HG02885 (cell line): Measurements from ENCODE around the gene OLA1.

Experiments used
- ATAC-seq: cut with Tn5 transposase; IDR thresholded peaks from one replicate; pipeline ENCODE4 v1.9.1; 2021; ENCODE audit warnings: mild to moderate bottlenecking; ENCODE audit not compliant: unreplicated experiment, poor library complexity

Gene OLA1

DNA sequence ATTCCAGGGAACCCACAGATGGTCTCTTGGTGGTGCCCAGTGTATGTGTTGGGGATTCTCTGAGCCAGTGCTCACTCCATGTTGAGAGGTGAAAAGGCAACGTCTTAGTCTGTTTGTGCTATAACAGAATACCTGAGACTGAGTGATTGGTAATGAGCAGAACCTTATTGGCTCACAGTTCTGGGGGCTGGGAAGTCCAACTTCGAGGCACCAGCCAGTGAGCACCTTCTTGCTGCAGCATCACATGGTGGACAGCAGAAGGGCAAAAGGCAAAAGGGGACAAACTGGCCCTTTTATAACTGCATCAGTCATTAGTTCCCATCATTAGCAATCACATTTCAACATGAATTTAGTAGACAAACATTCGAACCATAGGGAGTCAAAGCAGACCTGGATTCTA is 202.2 kb downstream of the OLA1 start:
- ATAC-seq = no peak

DNA sequence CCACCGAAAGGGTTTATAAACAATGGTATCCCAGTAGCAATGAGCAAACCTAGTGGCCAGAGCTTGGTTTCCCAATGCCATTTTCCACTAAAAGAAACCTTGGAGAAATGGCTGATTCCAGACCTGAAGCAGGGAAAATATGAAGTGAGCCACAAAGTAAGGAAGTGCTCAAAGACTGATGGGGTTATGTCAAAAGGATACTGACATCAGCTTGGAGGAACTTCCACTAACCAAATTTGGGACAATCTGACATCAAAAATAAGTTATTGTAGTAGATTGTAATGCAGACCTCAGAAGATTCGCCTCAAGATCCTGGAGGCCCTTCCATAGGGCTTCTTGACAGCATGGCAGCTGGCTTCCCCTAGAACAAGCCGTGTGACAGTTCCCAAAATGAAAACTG is 203.8 kb downstream of the OLA1 start:
- no peak for ATAC-seq

DNA sequence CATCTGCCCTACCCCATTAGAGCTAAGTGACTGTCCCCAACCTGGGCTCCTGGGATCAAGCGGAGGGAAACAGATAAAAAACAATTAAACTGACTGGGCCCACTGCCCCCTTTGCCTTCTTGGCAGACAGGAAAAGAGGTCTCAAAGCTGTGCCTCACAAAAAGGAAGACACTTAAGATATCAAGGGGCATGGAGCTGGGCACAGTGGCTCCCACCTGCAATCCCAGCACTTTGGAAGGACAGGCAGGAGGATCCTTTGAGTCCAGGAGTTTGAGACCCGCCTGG is 208.0 kb downstream of the OLA1 start:
- no peak for ATAC-seq

DNA sequence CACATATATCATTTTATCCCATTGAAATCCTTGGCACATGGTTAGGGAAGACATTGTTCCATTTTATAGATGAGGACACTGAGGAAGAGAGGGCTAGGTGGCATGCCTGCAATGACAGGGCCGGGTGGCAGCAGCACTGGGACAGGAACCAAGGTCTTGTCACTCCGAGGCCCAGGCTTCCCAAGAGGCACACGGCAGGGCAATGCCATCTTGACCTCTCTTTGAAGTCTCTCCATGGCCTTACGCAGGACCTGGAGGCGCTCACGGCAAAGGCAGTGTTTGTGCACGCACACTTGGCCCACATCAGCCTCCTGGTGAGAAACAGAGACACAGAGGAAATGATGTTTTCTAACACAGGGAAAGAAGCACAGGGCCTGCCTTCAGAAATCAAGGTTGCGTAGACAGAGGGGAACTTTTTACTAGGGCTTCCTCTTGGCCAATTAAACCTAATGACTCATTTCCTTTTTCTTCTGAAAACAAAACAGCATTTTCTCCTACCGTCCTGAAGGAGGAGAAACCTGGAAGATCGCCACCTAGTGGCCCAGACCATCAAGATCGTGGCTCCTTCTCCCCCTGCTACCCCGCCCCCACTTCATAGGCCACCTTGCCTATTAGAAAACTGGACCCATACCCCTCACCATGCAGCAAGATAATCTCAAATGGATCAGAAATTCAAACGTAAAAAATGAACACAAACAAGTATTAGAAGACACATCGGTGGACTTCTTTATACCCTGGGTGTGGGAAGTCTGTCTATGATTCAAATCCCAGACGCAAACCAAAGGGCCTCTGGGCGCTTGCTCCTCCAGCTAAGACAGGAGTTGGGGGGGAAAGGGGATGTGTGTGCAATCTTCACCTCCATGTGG is 208.5 kb downstream of the OLA1 start:
- ATAC-seq = peak; percentile 88

DNA sequence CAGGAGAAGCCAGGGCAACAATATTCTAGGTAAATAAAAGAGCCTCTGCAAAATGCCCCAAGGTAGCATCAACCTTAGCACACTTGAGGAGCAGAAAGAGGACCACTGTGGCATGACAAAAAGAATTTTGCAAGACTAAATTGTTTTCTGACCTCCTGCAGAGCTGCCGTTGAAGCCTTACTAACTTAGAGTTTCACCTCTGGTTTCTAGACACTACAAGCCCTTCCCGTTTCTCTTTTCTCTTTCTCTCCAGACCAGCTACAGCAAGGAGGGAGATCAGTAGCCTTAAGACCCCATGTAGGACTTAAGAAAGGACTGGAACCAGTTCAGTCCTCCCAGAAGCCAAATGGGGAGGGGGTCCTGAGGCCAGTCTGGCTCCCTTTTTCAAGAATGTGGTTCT is 209.9 kb downstream of the OLA1 start:
- peak; percentile 40 for ATAC-seq

DNA sequence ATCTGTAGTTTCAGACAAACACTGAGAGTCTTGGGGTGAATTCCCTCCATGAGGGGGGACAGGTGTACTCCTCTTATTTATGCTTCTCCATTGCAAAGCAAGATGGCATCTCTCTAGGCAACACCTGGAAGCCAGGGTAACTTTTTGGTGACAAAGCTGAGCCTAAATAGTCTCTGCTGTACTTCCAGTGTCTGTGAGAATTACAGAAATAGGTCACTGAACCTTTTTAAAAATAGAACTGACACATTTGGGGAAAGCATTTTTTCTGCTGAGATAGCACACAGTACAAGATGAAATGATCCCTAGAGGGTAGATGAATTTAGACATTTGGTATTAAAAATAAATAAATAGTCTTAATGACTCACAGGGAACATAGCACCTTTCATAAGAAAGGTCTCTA is 211.5 kb downstream of the OLA1 start:
- ATAC-seq = no peak

DNA sequence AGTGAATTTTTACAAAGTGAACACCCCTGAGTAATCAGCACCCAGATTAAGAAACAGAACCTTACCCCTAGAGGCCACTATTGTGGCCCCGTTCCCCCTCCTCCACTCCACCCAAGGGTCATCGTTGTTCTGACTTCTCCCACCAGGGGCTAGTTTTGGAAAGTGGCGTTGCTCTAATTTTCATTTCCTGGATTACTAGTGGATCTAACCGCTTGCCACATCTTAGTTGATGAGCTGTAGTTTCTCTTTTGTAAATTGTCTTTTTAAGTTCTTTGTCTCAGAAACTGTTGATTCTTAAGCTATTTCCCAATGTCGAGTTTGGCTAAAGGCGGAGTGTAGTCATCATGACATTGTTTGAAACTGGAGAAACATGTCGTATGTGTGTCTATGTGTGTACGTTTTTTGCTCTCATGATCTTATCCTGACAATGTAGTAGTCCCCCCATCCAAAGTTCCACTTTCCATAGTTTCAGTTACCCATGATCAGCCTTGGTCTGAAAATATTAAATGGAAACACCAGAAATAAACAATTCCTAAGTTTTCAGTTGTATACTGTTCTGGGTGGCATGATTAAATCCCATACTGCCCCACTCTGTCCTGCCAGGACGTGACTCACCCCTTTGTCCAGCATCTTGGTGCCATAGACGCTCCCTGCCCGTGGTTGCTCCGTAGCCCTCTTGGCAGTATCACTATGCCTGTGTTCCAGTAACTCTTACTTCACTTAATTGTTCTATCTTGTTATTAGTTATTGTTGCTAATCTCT is 212.2 kb downstream of the OLA1 start:
- ATAC-seq = no peak

DNA sequence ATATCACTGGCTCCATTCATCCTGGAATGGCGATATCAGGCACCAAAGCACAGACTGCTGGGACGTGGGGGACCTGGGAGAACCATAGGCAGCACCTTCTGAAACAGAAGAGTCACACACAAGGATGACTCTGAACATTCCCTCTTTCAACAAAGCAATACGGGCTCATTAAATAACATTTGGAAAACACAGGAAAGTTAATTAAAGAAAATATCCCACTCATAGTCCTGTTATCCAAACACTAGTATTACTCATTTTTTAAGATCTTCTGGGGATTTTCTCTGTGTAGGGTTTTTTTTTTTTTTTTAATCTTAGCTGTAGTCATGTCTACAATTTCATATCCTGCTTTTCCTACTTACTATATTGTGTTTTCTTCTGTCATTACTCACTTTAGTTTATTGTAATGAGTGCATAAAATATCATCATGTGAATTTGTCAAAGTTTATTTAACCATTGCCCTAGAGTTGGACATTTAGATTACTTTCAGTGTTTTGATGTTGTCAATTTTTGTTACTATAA is 213.2 kb downstream of the OLA1 start:
- no peak for ATAC-seq

DNA sequence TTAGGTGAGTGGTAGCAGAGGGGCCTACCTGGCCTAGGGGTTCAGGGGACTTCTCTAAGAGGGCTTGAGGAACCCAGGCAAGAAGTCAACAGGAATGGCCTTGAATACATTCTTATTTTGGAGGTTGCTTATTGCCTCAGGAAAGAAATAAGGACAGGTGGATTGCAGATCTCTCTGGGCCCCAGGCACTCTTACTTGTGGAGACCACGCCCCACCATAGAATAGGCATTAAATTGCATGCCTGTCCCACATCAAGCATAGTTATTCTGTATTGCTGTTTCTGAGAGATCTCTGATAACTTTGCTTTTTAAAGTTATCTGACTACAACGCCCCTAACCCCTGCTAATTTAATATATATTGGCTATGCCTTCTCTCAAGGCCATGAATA is 215.2 kb downstream of the OLA1 start:
- ATAC-seq = no peak

DNA sequence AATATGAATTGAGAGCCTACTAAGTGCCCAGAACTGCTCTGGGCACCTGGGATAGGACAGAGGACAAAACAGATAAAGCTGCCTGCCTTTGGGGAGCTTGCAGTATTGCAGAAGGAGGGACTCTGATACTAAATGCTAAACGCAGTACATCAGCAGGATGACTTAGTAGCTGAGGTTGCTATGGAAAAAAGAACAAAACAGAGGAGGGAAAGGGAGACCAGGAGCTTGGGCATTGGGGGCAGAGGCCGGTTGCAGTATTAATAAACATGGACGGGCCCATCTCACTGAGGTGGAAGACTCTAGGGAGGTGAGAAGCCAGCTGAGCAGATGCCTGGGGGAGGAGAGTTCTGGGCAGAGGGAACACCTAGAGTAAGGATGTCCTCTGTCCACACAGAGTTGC is 217.1 kb downstream of the OLA1 start:
- ATAC-seq = no peak

DNA sequence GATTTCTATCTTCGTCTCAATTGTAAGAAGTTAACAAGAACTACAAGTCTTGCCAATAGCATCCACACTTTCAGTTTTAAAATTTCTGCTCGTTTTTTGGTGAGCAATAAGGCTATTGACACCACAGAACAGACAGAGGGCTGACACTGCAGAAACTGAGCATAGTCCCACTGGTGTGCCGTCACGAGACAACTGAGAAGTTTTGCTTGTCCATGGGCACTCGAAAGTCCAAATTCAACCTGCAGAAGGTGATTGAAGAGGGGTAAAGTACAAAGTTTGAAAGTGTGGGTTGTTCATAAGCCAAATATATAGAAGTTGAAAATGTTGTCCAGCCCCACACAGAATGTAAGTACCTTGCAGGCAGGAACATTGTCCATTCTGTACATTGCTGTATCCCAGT is 219.4 kb downstream of the OLA1 start:
- no peak for ATAC-seq

DNA sequence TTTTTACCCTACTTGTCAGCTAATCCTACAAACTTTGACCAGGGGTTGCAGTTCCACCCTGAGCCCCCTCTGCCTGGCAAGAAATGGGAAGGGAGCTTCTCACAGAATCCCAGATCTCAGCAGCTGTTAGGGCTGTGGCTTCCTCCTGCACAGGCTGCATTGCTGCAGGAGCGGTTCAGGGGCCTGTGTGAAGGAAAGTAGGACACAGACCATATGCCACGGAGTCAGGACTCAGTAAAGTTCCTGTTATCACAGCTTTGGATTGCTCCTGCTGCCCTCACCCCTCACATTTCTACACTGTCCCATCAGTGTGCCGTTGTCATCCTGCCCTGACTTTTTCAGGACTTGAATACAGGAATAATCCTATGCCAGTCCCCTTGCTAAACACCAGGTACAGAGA is 220.4 kb downstream of the OLA1 start:
- no peak for ATAC-seq

DNA sequence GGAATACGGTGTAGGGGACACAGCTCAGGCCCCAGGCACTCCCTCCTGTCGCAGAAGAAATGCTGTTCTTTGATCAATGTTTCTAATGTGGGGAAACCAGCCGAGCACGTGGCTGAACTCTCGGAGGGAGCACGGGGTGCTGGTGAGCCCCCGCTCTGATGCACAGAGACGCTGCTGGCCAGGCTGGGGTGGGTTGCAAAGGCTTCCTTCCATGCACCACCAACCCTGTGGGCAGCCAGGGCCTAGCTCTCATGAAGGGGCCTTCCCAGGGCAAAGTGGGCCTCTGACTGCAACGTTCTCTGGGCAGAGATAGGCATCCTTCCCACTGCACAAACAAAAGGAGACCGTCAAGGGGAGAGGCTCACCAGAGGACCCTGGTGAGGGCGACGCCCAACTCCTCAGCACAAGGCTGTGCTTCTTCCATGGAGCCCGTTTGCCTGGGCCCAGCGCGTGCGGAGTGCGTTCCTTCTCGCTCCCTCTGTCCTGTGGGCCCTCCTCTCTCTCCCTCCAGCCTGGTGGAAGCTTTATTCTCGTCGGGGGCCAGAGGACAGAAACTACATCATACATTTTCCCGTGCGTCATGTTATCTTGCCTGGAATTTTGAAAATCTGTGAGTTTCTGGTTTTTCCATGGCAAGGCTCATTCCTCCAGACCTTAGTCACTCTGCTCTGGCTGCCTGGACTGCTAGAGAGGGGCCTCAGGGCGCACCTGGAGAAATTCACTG is 222.0 kb downstream of the OLA1 start:
- no peak for ATAC-seq

DNA sequence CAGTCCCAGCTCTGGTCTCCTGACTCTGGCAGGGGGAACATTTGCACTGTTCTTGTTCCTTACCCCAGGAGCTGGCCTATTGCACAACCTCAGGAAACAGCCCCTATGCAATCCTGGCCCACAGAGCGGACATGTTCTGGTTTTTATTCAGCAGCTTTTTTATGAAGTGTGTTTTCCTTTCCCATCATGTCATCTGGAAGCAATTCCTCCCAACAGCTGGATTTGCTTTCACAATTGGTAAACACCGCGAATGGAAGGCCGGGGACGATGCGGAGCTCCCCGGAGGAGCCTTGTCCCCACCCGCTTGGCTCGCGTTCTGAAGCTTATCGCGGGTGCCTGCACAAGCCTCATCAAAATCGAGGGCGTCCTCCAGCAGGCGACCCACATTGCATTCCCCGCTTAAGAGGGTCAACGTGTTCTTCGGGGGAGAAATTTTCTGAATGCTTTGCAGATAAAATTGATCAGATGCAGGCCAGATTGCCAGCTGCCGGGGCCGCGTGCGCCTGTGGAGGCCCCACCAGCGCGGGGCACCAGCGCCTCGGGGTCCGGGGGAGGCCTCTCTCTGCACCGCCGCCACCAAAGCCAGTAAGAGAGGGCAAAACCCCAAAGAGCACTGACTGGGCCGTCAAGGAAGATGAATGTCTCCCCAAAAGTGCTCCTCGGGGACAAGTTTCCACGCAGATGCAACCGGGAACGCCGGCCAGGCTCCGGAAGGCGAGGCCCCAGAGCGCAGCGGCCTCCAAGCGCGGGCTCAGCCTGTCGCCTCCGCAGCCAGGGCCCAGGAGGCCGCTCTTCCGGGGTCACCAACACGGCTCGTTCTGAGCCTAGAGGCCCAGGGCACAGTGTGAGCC is 222.8 kb downstream of the OLA1 start:
- ATAC-seq = no peak

DNA sequence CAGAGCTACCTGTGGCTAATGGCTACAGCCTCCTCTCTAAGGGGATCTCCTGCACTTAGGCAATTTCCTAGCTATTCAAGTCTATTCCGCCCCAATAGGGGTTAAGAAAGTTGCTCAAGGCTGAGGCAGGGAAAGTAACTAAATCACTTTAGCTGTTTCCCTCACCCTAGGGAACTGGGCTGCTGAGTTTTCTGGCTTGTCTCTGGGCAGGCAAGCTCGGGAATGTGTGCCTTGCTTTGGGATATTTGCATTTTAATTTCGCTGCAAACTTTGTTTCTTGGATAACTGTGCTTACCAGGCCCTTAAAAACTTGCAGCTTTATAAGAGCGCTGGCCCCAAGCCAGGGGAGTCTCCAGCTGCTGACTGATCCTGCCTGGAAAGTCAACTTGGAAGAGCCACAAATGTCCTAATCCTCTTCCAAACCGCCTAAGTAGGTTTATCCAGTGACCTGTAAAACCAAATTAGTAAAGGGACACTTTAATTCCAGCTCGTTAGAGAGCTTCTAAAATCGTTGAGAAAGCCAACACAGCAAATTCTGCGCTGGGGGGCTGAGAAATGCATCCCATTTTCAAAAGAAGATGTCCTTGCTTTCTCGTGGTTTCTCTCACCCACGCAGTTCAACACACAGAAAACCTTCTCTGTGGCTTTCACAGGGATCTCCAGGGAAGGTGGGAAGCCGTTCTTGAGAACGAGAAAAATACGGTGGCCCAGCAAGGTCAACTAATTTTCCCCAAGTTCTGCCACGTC is 223.6 kb downstream of the OLA1 start:
- no peak for ATAC-seq

DNA sequence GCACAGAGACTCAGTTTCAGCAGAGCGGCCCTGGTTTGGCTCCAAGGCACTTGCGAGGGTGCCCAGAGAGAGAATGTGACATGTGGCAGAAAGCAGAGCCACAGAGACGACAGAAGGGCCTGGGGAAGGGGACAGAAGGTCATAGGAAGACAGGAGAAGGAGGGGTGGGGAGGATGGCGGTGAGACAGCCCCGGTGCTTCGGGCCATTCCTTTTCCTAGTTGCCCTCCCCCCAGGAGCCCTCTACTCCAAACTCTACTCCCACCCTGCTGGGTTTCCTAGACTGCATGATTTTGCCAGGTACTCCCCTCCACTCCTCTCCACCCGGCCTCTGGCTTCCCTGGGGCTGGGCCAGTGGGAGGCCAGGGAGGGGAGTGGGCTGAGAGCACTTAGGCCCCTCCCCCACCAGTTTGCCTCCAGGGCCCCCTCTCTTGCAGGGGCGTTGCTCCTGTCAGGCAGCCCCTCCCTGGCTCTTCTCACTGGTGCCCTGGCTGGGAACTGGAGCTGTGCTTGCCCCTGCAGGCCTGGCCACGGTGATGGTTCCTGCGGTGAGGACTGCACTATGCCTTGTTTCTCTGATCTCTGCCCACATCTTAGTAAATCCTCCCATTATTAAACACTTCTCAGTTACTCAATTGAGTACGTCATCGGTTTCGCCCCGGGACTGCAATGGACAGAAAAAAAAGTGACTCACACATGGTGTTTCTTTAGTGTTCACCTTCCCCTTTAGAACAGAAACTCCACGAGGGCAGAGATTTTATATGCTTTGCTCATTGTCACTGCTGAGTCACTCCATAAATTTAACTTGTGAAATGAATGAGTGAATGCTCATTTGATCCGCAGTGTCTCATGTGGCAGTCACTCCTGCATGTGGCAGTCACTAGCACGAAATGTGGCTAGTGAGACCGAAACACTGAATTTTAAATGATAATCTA is 224.5 kb downstream of the OLA1 start:
- ATAC-seq = no peak
